ENCODE measurements around the gene RASSF5.
A peak's percentile ranks its signal among the peaks of the same experiment; 100 is the strongest.
"Not testable (repeated sequence)": the region's sequence is repeated elsewhere in the genome, so short reads cannot be mapped to it uniquely, and the experiment has no call there.

Gene RASSF5

GRCh38 chr1:206575165-206575893 is 68.0 kb downstream of the RASSF5 start:
- DNase-seq, result no peak

- DNase-seq, result no peak
These were observed 68.8 kb downstream of the RASSF5 start for GRCh38 chr1:206575894-206576737.

- DNase-seq, result no peak
These were observed 70.3 kb downstream of the RASSF5 start for GRCh38 chr1:206577626-206578025.

- DNase-seq, result no peak
These were observed 71.0 kb downstream of the RASSF5 start for GRCh38 chr1:206578068-206578977.

- DNase-seq, result no peak
These were observed 71.6 kb downstream of the RASSF5 start for GRCh38 chr1:206578978-206579374.

GRCh38 chr1:206579747-206580437 is 72.6 kb downstream of the RASSF5 start:
- DNase-seq, result peak; percentile 95

- DNase-seq, result no peak
These were observed 73.2 kb downstream of the RASSF5 start for GRCh38 chr1:206580438-206581113.

- not testable (repeated sequence) for DNase-seq
These were observed 73.8 kb downstream of the RASSF5 start for GRCh38 chr1:206581114-206581497.

- DNase-seq, result peak; percentile 64
These were observed 74.2 kb downstream of the RASSF5 start for GRCh38 chr1:206581571-206581981.

GRCh38 chr1:206582537-206582936 is 75.2 kb downstream of the RASSF5 start:
- DNase-seq, result no peak

GRCh38 chr1:206582971-206583706 is 75.8 kb downstream of the RASSF5 start:
- peak; percentile 61 for DNase-seq

- DNase-seq, result peak; percentile 83
These were observed 76.6 kb downstream of the RASSF5 start for GRCh38 chr1:206583707-206584648.

GRCh38 chr1:206584683-206585082 is 77.4 kb downstream of the RASSF5 start:
- no peak for DNase-seq

- no peak for DNase-seq
These were observed 79.4 kb downstream of the RASSF5 start for GRCh38 chr1:206586501-206587445.

- DNase-seq, result no peak
These were observed 80.6 kb downstream of the RASSF5 start for GRCh38 chr1:206587904-206588303.

GRCh38 chr1:206588492-206588891 is 81.2 kb downstream of the RASSF5 start:
- DNase-seq, result no peak

GRCh38 chr1:206589206-206589605 is 81.9 kb downstream of the RASSF5 start:
- DNase-seq, result no peak

GRCh38 chr1:206590025-206590758 is 82.9 kb downstream of the RASSF5 start:
- DNase-seq, result peak; percentile 82

All from stimulated activated CD4-positive, alpha-beta T cell treated with anti-CD3 and anti-CD28 coated beads, Interleukin-1b, Interleukin-23, amount 100 ng/mL, for 48 hours (primary cell).